Muscle layer of colon (tissue), 2 donors: ENCODE measurements around the gene PPP6R2.

Source experiments
- H3K27ac ChIP-seq: one replicate; pipeline ENCODE4 v1.7.0; 2013; ENCODE audit warnings: low read depth, mild to moderate bottlenecking, low read length, moderate library complexity
- H3K27me3 ChIP-seq, 2 donors: one replicate each; pipeline ENCODE4 v1.7.0; 2013; ENCODE audit warnings: low read length in 2 of 2, mild to moderate bottlenecking in 2 of 2; ENCODE audit not compliant: insufficient read depth in 2 of 2, control insufficient read depth in 1 of 2
- H3K36me3 ChIP-seq: one replicate; pipeline ENCODE4 v1.7.0; 2013; ENCODE audit warnings: mild to moderate bottlenecking, low read length; ENCODE audit not compliant: insufficient read depth
- H3K4me1 ChIP-seq: one replicate; pipeline ENCODE4 v1.7.0; 2013; ENCODE audit warnings: mild to moderate bottlenecking, low read length; ENCODE audit not compliant: insufficient read depth
- H3K4me3 ChIP-seq, 2 donors: one replicate each; pipeline ENCODE4 v1.7.0; 2013; ENCODE audit warnings: low read length in 2 of 2, low read depth in 1 of 2, mild to moderate bottlenecking in 1 of 2, moderate library complexity in 1 of 2
- H3K9ac ChIP-seq: one replicate; pipeline ENCODE4 v1.7.0; 2013; ENCODE audit warnings: low read length
- H3K9me3 ChIP-seq: one replicate; pipeline ENCODE4 v1.7.0; 2013; ENCODE audit warnings: mild to moderate bottlenecking, low read length
- donor health status: abdominal sarcoma.
- donor health status: Adenocarcinoma of cecum.

Gene PPP6R2

GRCh38 chr22:50338860-50339462 lies 4.2 kb upstream of the PPP6R2 start:
- H3K9me3 ChIP-seq, result no peaks in the 10 kb centered on the region

GRCh38 chr22:50339945-50340879 lies 2.9 kb upstream of the PPP6R2 start:
- Histone ChIP-seq H3K27ac (no peak overlapping the region), H3K4me1 (peaks cover 5% of the 10 kb centered on the region), H3K36me3 (no peaks in the 10 kb centered on the region), H3K27me3 (no peaks in the 10 kb centered on the region), H3K4me3 (no peak overlapping the region), H3K9me3 (no peaks in the 10 kb centered on the region), H3K9ac (no peak overlapping the region)

More at GRCh38 chr22:50338860-50339462, 4.2 kb upstream of the PPP6R2 start:
- H3K36me3 ChIP-seq, result no peaks in the 10 kb centered on the region
- H3K4me1 ChIP-seq, result peaks cover 5% of the 10 kb centered on the region
- no peaks in the 10 kb centered on the region for H3K27me3 ChIP-seq
- no peak overlapping the region for H3K27ac ChIP-seq
- H3K9ac ChIP-seq, result no peak overlapping the region
- no peak overlapping the region for H3K4me3 ChIP-seq

- no peaks in the 10 kb centered on the region for H3K27me3 ChIP-seq
- no peaks in the 10 kb centered on the region for H3K36me3 ChIP-seq
- no peaks in the 10 kb centered on the region for H3K9me3 ChIP-seq
- peak overlapping the region; percentile 47 to 70 for H3K4me3 ChIP-seq
- no peak overlapping the region for H3K9ac ChIP-seq
- peak overlapping the region; percentile 57 for H3K27ac ChIP-seq
- H3K4me1 ChIP-seq, result peaks cover 10% of the 10 kb centered on the region
These were observed 1.0 kb upstream of the PPP6R2 start for GRCh38 chr22:50341977-50342650.

DNA sequence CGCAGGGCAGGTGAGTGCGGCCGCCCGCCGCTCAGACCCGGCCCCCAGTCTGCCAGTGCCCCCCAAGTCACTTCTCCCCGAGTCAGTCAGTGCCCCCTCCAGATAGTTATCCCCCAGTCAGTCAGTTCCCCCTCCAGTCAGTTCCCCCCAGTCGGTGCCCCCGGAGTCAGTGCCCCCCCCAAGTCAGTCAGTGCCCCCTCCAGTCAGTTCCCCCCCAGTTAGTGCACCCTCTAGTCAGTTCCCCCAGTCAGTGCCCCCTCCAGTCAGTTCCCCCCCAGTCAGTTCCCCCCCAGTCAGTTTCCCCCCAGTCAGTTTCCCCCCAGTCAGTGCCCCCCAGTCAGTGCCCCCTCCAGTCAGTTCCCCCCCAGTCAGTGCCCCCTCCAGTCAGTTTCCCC lies 411 bp downstream of the PPP6R2 start:
- Histone ChIP-seq H3K9me3 (no peaks in the 10 kb centered on the region), H3K27me3 (no peaks in the 10 kb centered on the region), H3K9ac (peak overlapping the region; percentile 44), H3K4me3 (peak overlapping the region; percentile 70 to 93), H3K27ac (peak overlapping the region; percentile 75), H3K4me1 (peaks cover 21% of the 10 kb centered on the region), H3K36me3 (no peaks in the 10 kb centered on the region)

DNA sequence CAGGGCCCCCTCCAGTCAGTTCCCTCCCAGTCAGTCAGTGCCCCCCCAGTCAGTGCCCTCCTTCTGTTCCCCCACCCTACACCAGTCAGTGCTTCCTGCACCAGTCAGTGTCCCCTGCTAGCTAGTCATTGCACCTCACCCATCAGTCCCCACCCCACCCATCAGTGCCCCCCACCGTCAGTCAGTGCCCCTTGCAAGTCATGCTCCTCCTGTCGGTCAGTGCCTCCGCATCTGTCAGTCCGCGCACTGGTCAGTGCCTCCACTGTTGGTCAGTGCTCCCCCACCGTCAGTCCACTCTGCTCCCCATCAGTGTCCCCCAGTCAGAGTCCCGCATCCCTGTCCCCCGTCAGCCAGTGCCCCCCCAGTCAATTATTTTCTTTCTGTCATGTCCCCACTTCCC lies 3.3 kb downstream of the PPP6R2 start:
- H3K4me1 ChIP-seq, result peaks cover 22% of the 10 kb centered on the region
- H3K36me3 ChIP-seq, result no peaks in the 10 kb centered on the region
- no peak overlapping the region for H3K4me3 ChIP-seq
- no peaks in the 10 kb centered on the region for H3K27me3 ChIP-seq
- no peaks in the 10 kb centered on the region for H3K9me3 ChIP-seq
- H3K9ac ChIP-seq, result no peak overlapping the region
- no peak overlapping the region for H3K27ac ChIP-seq

DNA sequence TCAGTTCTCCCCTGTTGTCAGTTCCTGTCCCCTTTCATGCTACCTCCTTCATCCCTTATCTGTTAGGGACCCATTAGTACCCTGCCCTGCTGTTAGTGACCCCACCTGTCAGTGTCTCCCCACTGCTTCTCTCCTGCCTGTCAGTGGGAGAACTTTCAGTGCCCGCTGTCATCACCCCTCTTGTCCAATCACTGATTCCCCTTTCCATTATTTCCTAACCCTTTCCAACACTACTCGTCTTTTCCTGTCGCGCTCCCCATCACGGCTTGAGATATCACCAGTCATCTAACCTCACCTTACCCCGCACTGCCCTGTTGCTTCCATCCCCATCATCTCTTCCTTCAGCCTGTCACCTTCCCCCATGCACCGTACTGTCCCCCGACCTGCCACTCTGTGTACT lies 4.0 kb downstream of the PPP6R2 start:
- Histone ChIP-seq H3K9me3 (no peaks in the 10 kb centered on the region), H3K9ac (no peak overlapping the region)

DNA sequence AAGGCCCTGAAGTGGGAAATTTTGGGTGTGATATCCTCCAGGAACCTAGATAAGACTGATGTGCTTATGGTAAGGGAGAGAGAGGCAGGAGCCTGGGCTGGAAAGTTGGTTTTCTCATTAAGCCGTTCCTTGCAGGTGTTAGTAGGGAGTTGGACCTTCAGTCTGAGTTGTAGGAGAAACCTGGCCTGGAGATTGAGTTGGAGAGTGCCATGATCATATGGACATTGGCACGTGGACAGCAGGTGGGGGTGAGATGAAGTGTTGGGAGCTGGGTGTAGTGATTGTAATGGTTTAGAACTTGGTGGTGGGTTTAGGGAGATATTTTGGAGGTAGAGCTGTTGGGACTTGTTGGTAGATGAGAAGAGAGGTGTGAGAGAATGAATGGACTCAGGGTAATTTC lies 4.9 kb downstream of the PPP6R2 start:
- Histone ChIP-seq H3K27ac (no peak overlapping the region), H3K36me3 (no peaks in the 10 kb centered on the region), H3K9me3 (no peaks in the 10 kb centered on the region)

More for the DNA sequence above, 4.0 kb downstream of the PPP6R2 start:
- no peak overlapping the region for H3K27ac ChIP-seq
- H3K36me3 ChIP-seq, result no peaks in the 10 kb centered on the region
- no peaks in the 10 kb centered on the region for H3K27me3 ChIP-seq
- no peak overlapping the region for H3K4me3 ChIP-seq
- peaks cover 22% of the 10 kb centered on the region for H3K4me1 ChIP-seq

DNA sequence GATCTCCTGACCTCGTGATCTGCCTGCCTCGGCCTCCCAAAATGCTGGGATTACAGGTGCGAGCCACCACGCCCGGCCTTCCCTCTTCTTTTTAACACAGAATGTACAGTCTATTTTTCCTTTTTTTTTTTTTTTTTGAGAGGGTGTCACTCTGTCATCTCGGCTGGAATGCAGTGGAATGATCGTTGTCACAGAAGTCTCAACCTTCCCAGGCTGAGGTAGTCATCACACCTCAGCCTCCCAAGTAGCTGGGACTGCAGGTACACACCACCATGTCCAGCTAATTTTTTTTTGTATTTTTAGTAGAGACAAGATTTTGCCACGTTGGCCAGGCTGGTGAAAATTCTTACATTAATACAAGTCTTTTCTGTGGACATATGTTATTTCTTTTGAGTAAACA lies 13.1 kb downstream of the PPP6R2 start:
- Histone ChIP-seq H3K4me1 (peaks cover 7% of the 10 kb centered on the region), H3K27me3 (no peaks in the 10 kb centered on the region), H3K9ac (no peak overlapping the region), H3K27ac (no peak overlapping the region), H3K36me3 (peaks cover 9% of the 10 kb centered on the region), H3K4me3 (no peak overlapping the region), H3K9me3 (no peaks in the 10 kb centered on the region)

More for the DNA sequence above, 4.9 kb downstream of the PPP6R2 start:
- Histone ChIP-seq H3K4me3 (no peak overlapping the region), H3K4me1 (peaks cover 18% of the 10 kb centered on the region), H3K27me3 (no peaks in the 10 kb centered on the region), H3K9ac (no peak overlapping the region)

GRCh38 chr22:50357222-50357621 lies 14.1 kb downstream of the PPP6R2 start:
- peaks cover 7% of the 10 kb centered on the region for H3K4me1 ChIP-seq
- H3K9me3 ChIP-seq, result no peaks in the 10 kb centered on the region
- H3K27ac ChIP-seq, result no peak overlapping the region
- no peak overlapping the region for H3K9ac ChIP-seq
- H3K36me3 ChIP-seq, result peaks cover 10% of the 10 kb centered on the region
- no peak overlapping the region for H3K4me3 ChIP-seq
- H3K27me3 ChIP-seq, result no peaks in the 10 kb centered on the region

DNA sequence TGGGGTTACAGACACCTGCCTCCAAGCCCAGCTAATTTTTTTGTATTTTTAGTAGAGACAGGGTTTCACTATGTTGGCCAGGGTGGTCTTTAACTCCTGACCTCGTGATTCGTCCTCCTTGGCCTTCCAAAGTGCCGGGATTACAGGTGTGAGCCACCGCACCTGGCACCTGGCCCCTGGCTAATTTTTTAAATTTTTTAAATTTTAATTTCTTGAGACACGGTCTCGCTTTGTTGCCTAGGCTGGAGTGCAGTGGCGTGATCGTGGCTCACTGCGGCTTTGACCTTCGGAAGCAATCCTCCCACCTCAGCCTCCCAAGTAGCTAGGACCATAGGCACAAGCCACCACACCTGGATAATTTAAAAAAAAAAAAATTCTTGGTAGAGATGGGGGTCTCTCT lies 14.6 kb downstream of the PPP6R2 start:
- Histone ChIP-seq H3K9ac (no peak overlapping the region), H3K9me3 (no peaks in the 10 kb centered on the region), H3K36me3 (peaks cover 10% of the 10 kb centered on the region), H3K27ac (no peak overlapping the region), H3K27me3 (no peaks in the 10 kb centered on the region), H3K4me1 (peaks cover 7% of the 10 kb centered on the region), H3K4me3 (no peak overlapping the region)

DNA sequence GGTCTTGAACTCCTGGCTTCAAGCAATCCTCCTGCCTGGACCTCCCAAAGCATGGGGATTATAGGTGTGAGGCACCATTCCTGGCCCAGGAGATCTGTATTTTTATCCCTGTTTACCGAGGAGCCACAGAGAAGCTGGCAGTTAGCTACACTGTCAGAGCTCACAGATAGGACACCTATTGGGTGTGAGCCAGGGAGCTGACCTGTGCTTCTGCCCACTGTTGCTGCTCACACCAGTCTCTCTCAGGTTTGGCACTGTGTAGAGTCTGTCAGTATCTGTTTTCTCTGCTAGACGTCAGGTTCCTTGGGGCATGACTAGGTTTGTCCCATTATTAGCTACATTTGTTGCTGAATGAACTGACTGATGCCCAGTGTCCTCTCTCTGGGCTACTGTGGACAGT lies 17.5 kb downstream of the PPP6R2 start:
- no peak overlapping the region for H3K4me3 ChIP-seq
- H3K4me1 ChIP-seq, result no peaks in the 10 kb centered on the region
- H3K9me3 ChIP-seq, result no peaks in the 10 kb centered on the region
- no peak overlapping the region for H3K27ac ChIP-seq
- H3K36me3 ChIP-seq, result peaks cover 10% of the 10 kb centered on the region
- H3K27me3 ChIP-seq, result no peaks in the 10 kb centered on the region
- H3K9ac ChIP-seq, result no peak overlapping the region
